Upper lobe of right lung (tissue), 1 donor: Measurements from ENCODE around the gene TBC1D1. TPM values are rescaled to one million over a fixed set of nuclear protein-coding genes. Genes with fewer than 3 reads are reported as not detected.
"Not testable (repeated sequence)": the region's sequence is repeated elsewhere in the genome, so short reads cannot be mapped to it uniquely, and the experiment has no call there.

Source experiments
- ATAC-seq: fragments of 200-7000 bp; cut with Tn5 transposase; one replicate; pipeline ENCODE4 v1.9.1; 2020; ENCODE audit warnings: mild to moderate bottlenecking, moderate library complexity
- DNase-seq: peaks from one replicate; pipeline ENCODE4 v3.0.0-alpha.2; 2020
- H3K27ac ChIP-seq: fragments of 200-600 bp; one replicate; pipeline ENCODE4 v1.8.0; 2022
- H3K27me3 ChIP-seq: fragments of 200-600 bp; one replicate; pipeline ENCODE4 v1.8.0; 2022; ENCODE audit warnings: mild to moderate bottlenecking
- H3K36me3 ChIP-seq: fragments of 200-600 bp; one replicate; pipeline ENCODE4 v1.8.0; 2022
- H3K4me1 ChIP-seq: fragments of 200-600 bp; one replicate; pipeline ENCODE4 v1.8.0; 2022
- H3K4me3 ChIP-seq: fragments of 200-600 bp; one replicate; pipeline ENCODE4 v1.8.0; 2022; ENCODE audit warnings: mild to moderate bottlenecking
- H3K9me3 ChIP-seq: fragments of 200-600 bp; one replicate; pipeline ENCODE4 v1.8.0; 2022
- intact Hi-C: fragments of 100-400 bp; cut with DNase I; formaldehyde crosslinking; loops from one replicate; pipeline ENCODE4 v1.11.0; 2022
- total RNA-seq: library from RNA; stranded (reverse); fragmentation: NEBNext Ultra II Directional; extraction: Animal tissue kit (Norgen Biotek cat#: 25700); gene quantifications from one replicate; pipeline ENCODE4 v1.2.1, GENCODE V29; 2021
- TF ChIP-seq, protein P1 (sequence below): fragments of 200-600 bp; IDR thresholded peaks from one replicate; pipeline ENCODE4 v1.8.0; 2022; ENCODE audit warnings: antibody characterized with exemption
- donor health status: DM: no; HTN: yes; CAD: no; lungs with severe emphysema.

The TBC1D1 gene
- total RNA-seq, 1 donor from 2014 or later, result 61.9 TPM

DNA sequence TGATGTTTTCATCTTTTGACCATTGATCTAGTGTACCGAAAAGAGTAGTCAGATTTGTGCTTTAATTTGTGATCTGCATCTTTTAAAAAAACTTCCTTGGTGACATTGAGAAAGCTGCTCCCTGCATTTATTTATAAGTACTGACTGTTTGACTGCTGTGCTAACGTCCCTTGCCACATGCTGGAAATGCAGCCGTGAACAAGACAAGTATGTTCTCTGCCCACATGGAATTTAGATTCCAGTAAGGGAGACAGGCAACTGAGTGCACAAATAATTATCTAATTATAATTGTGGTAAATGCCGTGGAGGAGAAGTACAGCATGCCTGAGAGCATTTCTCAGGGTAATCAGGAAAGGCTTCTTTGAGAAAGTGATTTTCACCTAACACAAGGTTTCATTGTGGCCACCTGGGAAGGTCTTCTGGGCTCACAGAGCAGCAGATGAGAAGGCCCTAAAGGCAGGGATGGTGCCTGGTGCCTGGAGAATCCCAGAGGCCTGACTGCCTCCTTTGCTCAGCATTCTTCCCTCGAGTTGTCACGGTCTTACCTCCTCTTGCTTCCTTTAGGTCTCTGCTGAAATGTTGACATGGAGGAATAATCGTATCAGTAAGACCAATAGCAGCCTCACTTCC is 125.1 kb downstream of the TBC1D1 start:
- Histone ChIP-seq H3K36me3 (peaks cover 23% of the 10 kb centered on the region), H3K4me3 (no peak overlapping the region), H3K27me3 (no peaks in the 10 kb centered on the region), H3K27ac (no peak overlapping the region), H3K4me1 (no peaks in the 10 kb centered on the region), H3K9me3 (no peaks in the 10 kb centered on the region)
- DNase-seq (no peak), ATAC-seq (no peak)
- intact Hi-C loops, result no loop called here
- TF ChIP-seq, protein P1, sequence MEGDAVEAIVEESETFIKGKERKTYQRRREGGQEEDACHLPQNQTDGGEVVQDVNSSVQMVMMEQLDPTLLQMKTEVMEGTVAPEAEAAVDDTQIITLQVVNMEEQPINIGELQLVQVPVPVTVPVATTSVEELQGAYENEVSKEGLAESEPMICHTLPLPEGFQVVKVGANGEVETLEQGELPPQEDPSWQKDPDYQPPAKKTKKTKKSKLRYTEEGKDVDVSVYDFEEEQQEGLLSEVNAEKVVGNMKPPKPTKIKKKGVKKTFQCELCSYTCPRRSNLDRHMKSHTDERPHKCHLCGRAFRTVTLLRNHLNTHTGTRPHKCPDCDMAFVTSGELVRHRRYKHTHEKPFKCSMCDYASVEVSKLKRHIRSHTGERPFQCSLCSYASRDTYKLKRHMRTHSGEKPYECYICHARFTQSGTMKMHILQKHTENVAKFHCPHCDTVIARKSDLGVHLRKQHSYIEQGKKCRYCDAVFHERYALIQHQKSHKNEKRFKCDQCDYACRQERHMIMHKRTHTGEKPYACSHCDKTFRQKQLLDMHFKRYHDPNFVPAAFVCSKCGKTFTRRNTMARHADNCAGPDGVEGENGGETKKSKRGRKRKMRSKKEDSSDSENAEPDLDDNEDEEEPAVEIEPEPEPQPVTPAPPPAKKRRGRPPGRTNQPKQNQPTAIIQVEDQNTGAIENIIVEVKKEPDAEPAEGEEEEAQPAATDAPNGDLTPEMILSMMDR, result no peak

GRCh38 chr4:38016698-38017097 is 125.8 kb downstream of the TBC1D1 start:
- H3K4me3 ChIP-seq, result no peak overlapping the region
- no peaks in the 10 kb centered on the region for H3K4me1 ChIP-seq
- no peaks in the 10 kb centered on the region for H3K27me3 ChIP-seq
- peaks cover 30% of the 10 kb centered on the region for H3K36me3 ChIP-seq
- TF ChIP-seq, protein P1, result no peak
- H3K9me3 ChIP-seq, result no peaks in the 10 kb centered on the region
- no peak overlapping the region for H3K27ac ChIP-seq
- intact Hi-C loops, result no loop called here
- ATAC-seq, result no peak
- no peak for DNase-seq

DNA sequence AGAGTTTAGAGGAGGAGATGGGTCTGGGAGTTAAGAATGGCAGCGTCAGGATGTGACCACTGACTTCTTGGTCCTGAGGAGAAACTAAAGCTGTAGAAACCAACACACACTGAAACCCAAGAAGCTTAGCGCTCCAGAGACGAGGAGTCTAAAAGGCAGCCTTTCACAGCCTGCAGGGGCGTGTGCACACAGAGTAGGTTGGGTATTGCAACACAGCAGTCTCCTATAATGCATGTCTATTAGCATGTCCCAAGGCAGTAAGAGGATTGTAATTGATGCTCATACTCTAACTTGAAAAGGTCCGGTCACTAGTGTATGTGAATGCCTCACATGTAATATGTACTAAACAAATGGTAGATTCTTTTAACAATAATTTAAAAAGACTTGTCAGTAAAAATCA is 126.7 kb downstream of the TBC1D1 start:
- Histone ChIP-seq H3K36me3 (peaks cover 39% of the 10 kb centered on the region), H3K9me3 (no peaks in the 10 kb centered on the region), H3K4me3 (no peak overlapping the region), H3K4me1 (no peaks in the 10 kb centered on the region), H3K27me3 (no peaks in the 10 kb centered on the region), H3K27ac (no peak overlapping the region)
- no peak for DNase-seq
- TF ChIP-seq, protein P1, result no peak
- peak; percentile 46 for ATAC-seq
- intact Hi-C loops, result no loop called here

- TF ChIP-seq, protein P1, result no peak
- Histone ChIP-seq H3K36me3 (peaks cover 33% of the 10 kb centered on the region), H3K27ac (no peak overlapping the region), H3K9me3 (no peaks in the 10 kb centered on the region), H3K4me3 (no peak overlapping the region), H3K4me1 (peaks cover 6% of the 10 kb centered on the region), H3K27me3 (no peaks in the 10 kb centered on the region)
- DNase-seq (no peak), ATAC-seq (no peak)
- intact Hi-C loops, result no loop called here
These were observed 129.5 kb downstream of the TBC1D1 start for GRCh38 chr4:38020386-38020785.

GRCh38 chr4:38020961-38021360 is 130.1 kb downstream of the TBC1D1 start:
- peaks cover 31% of the 10 kb centered on the region for H3K36me3 ChIP-seq
- H3K4me3 ChIP-seq, intact Hi-C loops, H3K27me3 ChIP-seq, H3K9me3 ChIP-seq, DNase-seq, H3K27ac ChIP-seq, H3K4me1 ChIP-seq, ATAC-seq: not testable (repeated sequence)

- no peak overlapping the region for H3K27ac ChIP-seq
These were observed 130.9 kb downstream of the TBC1D1 start for GRCh38 chr4:38021751-38022150.

More at GRCh38 chr4:38021751-38022150, 130.9 kb downstream of the TBC1D1 start:
- Histone ChIP-seq H3K4me3 (no peak overlapping the region), H3K4me1 (peaks cover 6% of the 10 kb centered on the region), H3K9me3 (no peaks in the 10 kb centered on the region), H3K36me3 (peaks cover 23% of the 10 kb centered on the region), H3K27me3 (no peaks in the 10 kb centered on the region)
- TF ChIP-seq, protein P1, result no peak
- intact Hi-C loops, result no loop called here
- no peak for DNase-seq
- no peak for ATAC-seq
